Measurements from ENCODE around the gene VPS37B.

VPS37B gene

GRCh38 chr12:122834921-122835749 is 60.8 kb downstream of the VPS37B start, which contains the start of gene HIP1R:
HIP1R (plus strand) TSS chr12:122835457; CDS start chr12:122835551, 94 bp downstream.
- peak within 1 kb of the TSS; percentile 84 for H3K27ac ChIP-seq
- no peak for TF ChIP-seq CTCF (conservative IDR thresholded peaks at IDR 0.05)

GRCh38 chr12:122834104-122834920 is 61.6 kb downstream of the VPS37B start:
- peak; percentile 43 for TF ChIP-seq CTCF (conservative IDR thresholded peaks at IDR 0.05)
- H3K27ac ChIP-seq: peak overlapping the region; percentile 84

GRCh38 chr12:122830517-122831214 is 65.3 kb downstream of the VPS37B start:
- H3K27ac ChIP-seq: no peak overlapping the region
- TF ChIP-seq CTCF (conservative IDR thresholded peaks at IDR 0.05): no peak

GRCh38 chr12:122827258-122827657 is 68.7 kb downstream of the VPS37B start:
- no peak for TF ChIP-seq CTCF (conservative IDR thresholded peaks at IDR 0.05)
- no peak overlapping the region for H3K27ac ChIP-seq

GRCh38 chr12:122825773-122826724 is 69.9 kb downstream of the VPS37B start:
- H3K27ac ChIP-seq: peak overlapping the region; percentile 17
- no peak for TF ChIP-seq CTCF (conservative IDR thresholded peaks at IDR 0.05)

- H3K27ac ChIP-seq: no peak overlapping the region
- TF ChIP-seq CTCF (conservative IDR thresholded peaks at IDR 0.05): no peak
Observed at GRCh38 chr12:122823429-122823828, 72.5 kb downstream of the VPS37B start.

All from VCaP (cell line).